ENCODE measurements around the gene PDE1C. TPM values are rescaled to one million over a fixed set of nuclear protein-coding genes. Genes with fewer than 3 reads are reported as not detected.
A peak's percentile ranks its signal among the peaks of the same experiment; 100 is the strongest.

The PDE1C gene
- total RNA-seq, 1 experiment from 2014 or later = 14.1 TPM

DNA sequence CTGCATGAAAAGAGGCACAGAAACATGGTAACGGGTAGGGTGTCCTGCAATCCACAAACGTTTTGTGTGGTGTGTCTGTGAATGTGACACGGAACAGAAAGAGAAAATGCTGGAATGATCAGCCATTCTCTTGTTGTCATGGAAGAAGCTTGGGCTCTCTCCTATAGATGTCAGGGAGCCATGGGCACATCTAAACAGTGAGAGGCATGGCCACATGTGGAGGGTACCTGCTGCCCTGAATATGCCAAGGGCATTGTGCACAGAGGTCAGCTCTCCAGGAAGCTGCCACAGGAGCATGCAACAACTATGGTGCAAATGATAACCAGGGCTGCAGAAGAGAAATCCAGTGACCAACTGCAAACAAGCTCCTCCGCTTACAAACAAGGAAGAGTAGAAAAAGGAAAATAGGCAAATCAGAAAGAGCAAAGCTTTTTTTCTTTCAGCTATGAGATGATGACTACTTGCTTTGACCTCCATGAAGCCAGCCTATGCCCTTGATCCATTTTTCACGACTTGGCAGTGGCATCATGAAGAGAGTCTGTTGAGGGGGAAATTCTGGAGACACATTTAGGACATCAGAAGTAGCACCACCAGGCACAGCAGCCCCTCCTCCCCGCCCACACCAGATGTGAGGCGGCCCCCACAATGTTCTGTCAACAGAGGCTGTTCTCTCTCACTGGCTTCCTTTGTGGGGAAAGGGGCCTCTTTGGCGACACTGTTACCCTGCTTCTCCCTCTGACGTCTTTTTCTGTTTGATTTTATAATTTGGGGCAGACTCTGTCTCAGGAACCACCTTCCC lies 4.8 kb upstream of the PDE1C start:
- Histone ChIP-seq H2AFZ (ENCODE audit: low read length) (no peak overlapping the region), H3K9me3 (ENCODE audit: low read length) (no peaks in the 10 kb centered on the region), H3F3A (ENCODE audit: low read length, unreplicated experiment) (no peaks in the 10 kb centered on the region), H3K9me2 (replicated peaks; ENCODE audit: low read length) (0 out of 2 replicates have a peak, but pooled peaks cover 4% of the 10 kb centered on the region), H3K36me3 (ENCODE audit: low read depth, low read length) (no peaks in the 10 kb centered on the region), H3K27ac (ENCODE audit: low read length) (no peak overlapping the region), H4K20me1 (ENCODE audit: low read length) (no peaks in the 10 kb centered on the region), H3K4me2 (ENCODE audit: low read length) (no peak overlapping the region), H3K4me3 (ENCODE audit: low read length) (no peak overlapping the region), H3K27me3 (ENCODE audit: low read length) (no peaks in the 10 kb centered on the region), H3K4me1 (ENCODE audit: insufficient read depth, low read length) (0 out of 2 replicates have a peak, but pooled peaks cover 3% of the 10 kb centered on the region), H3K79me2 (ENCODE audit: low read length) (no peaks in the 10 kb centered on the region), H3K9ac (ENCODE audit: low read length) (no peak overlapping the region)
- CTCF ChIA-PET = no interaction called here
- ATAC-seq (no peak), DNase-seq (no peak)
- intact Hi-C loops (cut with micrococcal nuclease) = no loop called here
- BruUV-seq (replicated peaks) = no TSS peak
- TF ChIP-seq EZH2phosphoT487 (IDR thresholded peaks at IDR 0.05; ENCODE audit: borderline replicate concordance, low read length) (no peak), EZH2 (IDR thresholded peaks at IDR 0.05; ENCODE audit: low read length, unreplicated experiment) (no peak)
- TF ChIP-seq, protein P1, sequence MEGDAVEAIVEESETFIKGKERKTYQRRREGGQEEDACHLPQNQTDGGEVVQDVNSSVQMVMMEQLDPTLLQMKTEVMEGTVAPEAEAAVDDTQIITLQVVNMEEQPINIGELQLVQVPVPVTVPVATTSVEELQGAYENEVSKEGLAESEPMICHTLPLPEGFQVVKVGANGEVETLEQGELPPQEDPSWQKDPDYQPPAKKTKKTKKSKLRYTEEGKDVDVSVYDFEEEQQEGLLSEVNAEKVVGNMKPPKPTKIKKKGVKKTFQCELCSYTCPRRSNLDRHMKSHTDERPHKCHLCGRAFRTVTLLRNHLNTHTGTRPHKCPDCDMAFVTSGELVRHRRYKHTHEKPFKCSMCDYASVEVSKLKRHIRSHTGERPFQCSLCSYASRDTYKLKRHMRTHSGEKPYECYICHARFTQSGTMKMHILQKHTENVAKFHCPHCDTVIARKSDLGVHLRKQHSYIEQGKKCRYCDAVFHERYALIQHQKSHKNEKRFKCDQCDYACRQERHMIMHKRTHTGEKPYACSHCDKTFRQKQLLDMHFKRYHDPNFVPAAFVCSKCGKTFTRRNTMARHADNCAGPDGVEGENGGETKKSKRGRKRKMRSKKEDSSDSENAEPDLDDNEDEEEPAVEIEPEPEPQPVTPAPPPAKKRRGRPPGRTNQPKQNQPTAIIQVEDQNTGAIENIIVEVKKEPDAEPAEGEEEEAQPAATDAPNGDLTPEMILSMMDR (conservative IDR thresholded peaks at IDR 0.05; ENCODE audit: low read depth, low read length) = no peak
- POLR2A ChIA-PET (ENCODE audit: unreplicated experiment) = no interaction called here

DNA sequence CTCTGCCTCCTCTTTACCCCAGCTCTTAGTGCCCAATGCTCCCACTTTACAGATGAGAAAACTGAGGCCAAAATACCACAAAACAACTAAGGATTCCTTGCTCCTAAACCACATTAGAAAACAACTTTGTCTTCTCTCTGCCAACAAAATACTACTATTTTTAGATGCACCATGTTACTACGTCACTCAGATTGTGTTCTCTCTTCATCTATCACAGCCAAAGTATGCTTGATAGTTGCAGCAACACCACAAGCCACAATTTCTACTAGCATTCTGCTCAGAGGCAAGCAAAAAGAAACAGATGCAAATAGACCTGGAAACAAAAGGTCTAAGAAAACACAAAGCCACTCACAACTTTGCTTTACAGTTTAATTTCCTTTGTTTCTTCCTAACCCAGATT lies 3.3 kb upstream of the PDE1C start:
- ChIA-PET CTCF (no interaction called here), POLR2A (ENCODE audit: unreplicated experiment) (no interaction called here)
- intact Hi-C loops (cut with micrococcal nuclease) = no loop called here
- H2AFZ ChIP-seq (ENCODE audit: low read length) = no peak overlapping the region
- H3K9me2 ChIP-seq (replicated peaks; ENCODE audit: low read length) = 0 out of 2 replicates have a peak, but pooled peaks cover 4% of the 10 kb centered on the region
- no TSS peak for BruUV-seq (replicated peaks)
- H4K20me1 ChIP-seq (ENCODE audit: low read length) = no peaks in the 10 kb centered on the region
- TF ChIP-seq EZH2phosphoT487 (IDR thresholded peaks at IDR 0.05; ENCODE audit: borderline replicate concordance, low read length) (no peak), EZH2 (IDR thresholded peaks at IDR 0.05; ENCODE audit: low read length, unreplicated experiment) (no peak)
- TF ChIP-seq, protein P1 (conservative IDR thresholded peaks at IDR 0.05; ENCODE audit: low read depth, low read length) = no peak
- ATAC-seq (no peak), DNase-seq (no peak)
- no peak overlapping the region for H3K4me3 ChIP-seq (ENCODE audit: low read length)
- no peak overlapping the region for H3K4me2 ChIP-seq (ENCODE audit: low read length)
- H3K9ac ChIP-seq (ENCODE audit: low read length) = no peak overlapping the region
- H3F3A ChIP-seq (ENCODE audit: low read length, unreplicated experiment) = no peaks in the 10 kb centered on the region
- no peaks in the 10 kb centered on the region for H3K9me3 ChIP-seq (ENCODE audit: low read length)
- H3K36me3 ChIP-seq (ENCODE audit: low read depth, low read length) = no peaks in the 10 kb centered on the region
- no peaks in the 10 kb centered on the region for H3K27me3 ChIP-seq (ENCODE audit: low read length)
- no peak overlapping the region for H3K27ac ChIP-seq (ENCODE audit: low read length)
- no peaks in the 10 kb centered on the region for H3K4me1 ChIP-seq (ENCODE audit: insufficient read depth, low read length)
- no peaks in the 10 kb centered on the region for H3K79me2 ChIP-seq (ENCODE audit: low read length)

DNA sequence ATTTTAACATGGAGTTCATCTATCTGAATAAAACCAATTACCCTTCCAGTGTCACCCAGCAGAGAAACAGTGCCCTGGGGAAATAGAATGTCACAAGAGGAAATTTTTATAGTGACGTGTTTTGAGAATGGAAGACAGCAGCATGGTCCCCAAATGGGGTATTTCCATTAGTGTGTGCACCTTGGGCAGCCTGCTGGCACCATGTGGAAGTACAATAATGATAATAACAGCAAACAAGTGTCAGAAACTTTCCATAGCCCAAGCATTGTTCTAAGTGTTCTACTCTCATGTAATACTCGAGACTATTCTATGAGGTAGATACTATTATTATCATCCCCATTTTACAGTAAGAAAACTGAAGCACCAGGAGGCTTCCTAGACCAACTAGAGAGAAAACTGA lies 2.2 kb upstream of the PDE1C start:
- no peaks in the 10 kb centered on the region for H3K27me3 ChIP-seq (ENCODE audit: low read length)
- ChIA-PET CTCF (no interaction called here), POLR2A (ENCODE audit: unreplicated experiment) (no interaction called here)
- TF ChIP-seq, protein P1 (conservative IDR thresholded peaks at IDR 0.05; ENCODE audit: low read depth, low read length) = peak; percentile 36
- no peak for TF ChIP-seq EZH2phosphoT487 (IDR thresholded peaks at IDR 0.05; ENCODE audit: borderline replicate concordance, low read length)
- intact Hi-C loops (cut with micrococcal nuclease) = no loop called here
- BruUV-seq (replicated peaks) = no TSS peak
- no peak overlapping the region for H3K27ac ChIP-seq (ENCODE audit: low read length)
- no peak overlapping the region for H3K4me3 ChIP-seq (ENCODE audit: low read length)
- no peaks in the 10 kb centered on the region for H3K9me3 ChIP-seq (ENCODE audit: low read length)
- no peaks in the 10 kb centered on the region for H4K20me1 ChIP-seq (ENCODE audit: low read length)
- DNase-seq (no peak), ATAC-seq (no peak; the same call in 1 of the 2 replicates)
- H3K79me2 ChIP-seq (ENCODE audit: low read length) = no peaks in the 10 kb centered on the region
- no peak overlapping the region for H3K9ac ChIP-seq (ENCODE audit: low read length)
- H3K36me3 ChIP-seq (ENCODE audit: low read depth, low read length) = no peaks in the 10 kb centered on the region
- no peak overlapping the region for H2AFZ ChIP-seq (ENCODE audit: low read length)
- no peaks in the 10 kb centered on the region for H3K4me1 ChIP-seq (ENCODE audit: insufficient read depth, low read length)
- no peaks in the 10 kb centered on the region for H3F3A ChIP-seq (ENCODE audit: low read length, unreplicated experiment)
- 0 out of 2 replicates have a peak, but pooled peaks cover 4% of the 10 kb centered on the region for H3K9me2 ChIP-seq (replicated peaks; ENCODE audit: low read length)
- H3K4me2 ChIP-seq (ENCODE audit: low read length) = no peak overlapping the region
